GM06990 (cell line): Measurements from ENCODE around the gene CDCA3.

ENCODE experiments used
- DNase-seq: peaks from one replicate; pipeline ENCODE4 v3.0.0-alpha.2; 2011; ENCODE audit not compliant: insufficient read length; ENCODE audit errors: extremely low read depth
- H3K27me3 ChIP-seq: replicated peaks from 2 replicates; pipeline ENCODE4 v1.6.0; 2011; ENCODE audit warnings: low read length; ENCODE audit not compliant: control insufficient read depth, insufficient read depth
- H3K36me3 ChIP-seq: 2 replicates; pipeline ENCODE4 v1.5.1; 2011; ENCODE audit warnings: low read length; ENCODE audit not compliant: control insufficient read depth, insufficient read depth
- H3K4me3 ChIP-seq: replicated peaks from 2 replicates; pipeline ENCODE4 v1.5.1; 2011; ENCODE audit warnings: low read depth, mild to moderate bottlenecking, control low read depth, low read length
- TF ChIP-seq, protein P1 (sequence below): IDR thresholded peaks from 2 replicates; pipeline ENCODE4 v1.5.1; 2011; ENCODE audit warnings: low read length, control low read depth, mild to moderate bottlenecking, inconsistent platforms; ENCODE audit not compliant: insufficient read depth, poor library complexity, severe bottlenecking

The CDCA3 gene

GRCh38 chr12:6854036-6854435 lies 3.0 kb upstream of the CDCA3 start:
- Histone ChIP-seq H3K36me3 (peaks cover 28% of the 10 kb centered on the region), H3K4me3 (no peak overlapping the region), H3K27me3 (no peaks in the 10 kb centered on the region)
- TF ChIP-seq, protein P1, sequence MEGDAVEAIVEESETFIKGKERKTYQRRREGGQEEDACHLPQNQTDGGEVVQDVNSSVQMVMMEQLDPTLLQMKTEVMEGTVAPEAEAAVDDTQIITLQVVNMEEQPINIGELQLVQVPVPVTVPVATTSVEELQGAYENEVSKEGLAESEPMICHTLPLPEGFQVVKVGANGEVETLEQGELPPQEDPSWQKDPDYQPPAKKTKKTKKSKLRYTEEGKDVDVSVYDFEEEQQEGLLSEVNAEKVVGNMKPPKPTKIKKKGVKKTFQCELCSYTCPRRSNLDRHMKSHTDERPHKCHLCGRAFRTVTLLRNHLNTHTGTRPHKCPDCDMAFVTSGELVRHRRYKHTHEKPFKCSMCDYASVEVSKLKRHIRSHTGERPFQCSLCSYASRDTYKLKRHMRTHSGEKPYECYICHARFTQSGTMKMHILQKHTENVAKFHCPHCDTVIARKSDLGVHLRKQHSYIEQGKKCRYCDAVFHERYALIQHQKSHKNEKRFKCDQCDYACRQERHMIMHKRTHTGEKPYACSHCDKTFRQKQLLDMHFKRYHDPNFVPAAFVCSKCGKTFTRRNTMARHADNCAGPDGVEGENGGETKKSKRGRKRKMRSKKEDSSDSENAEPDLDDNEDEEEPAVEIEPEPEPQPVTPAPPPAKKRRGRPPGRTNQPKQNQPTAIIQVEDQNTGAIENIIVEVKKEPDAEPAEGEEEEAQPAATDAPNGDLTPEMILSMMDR, result no peak
- DNase-seq, result no peak

GRCh38 chr12:6853626-6854025 lies 2.5 kb upstream of the CDCA3 start:
- H3K36me3 ChIP-seq, result peaks cover 26% of the 10 kb centered on the region
- TF ChIP-seq, protein P1, result no peak
- H3K4me3 ChIP-seq, result peak overlapping the region; percentile 80; the same call in 1 of the 2 replicates
- DNase-seq, result no peak
- no peaks in the 10 kb centered on the region for H3K27me3 ChIP-seq

- peak; percentile 51 for DNase-seq
- peaks cover 23% of the 10 kb centered on the region for H3K36me3 ChIP-seq
- H3K27me3 ChIP-seq, result no peaks in the 10 kb centered on the region
- peak overlapping the region; percentile 80 for H3K4me3 ChIP-seq
- TF ChIP-seq, protein P1, result no peak
Measured at GRCh38 chr12:6852651-6853354, 1.7 kb upstream of the CDCA3 start.

DNA sequence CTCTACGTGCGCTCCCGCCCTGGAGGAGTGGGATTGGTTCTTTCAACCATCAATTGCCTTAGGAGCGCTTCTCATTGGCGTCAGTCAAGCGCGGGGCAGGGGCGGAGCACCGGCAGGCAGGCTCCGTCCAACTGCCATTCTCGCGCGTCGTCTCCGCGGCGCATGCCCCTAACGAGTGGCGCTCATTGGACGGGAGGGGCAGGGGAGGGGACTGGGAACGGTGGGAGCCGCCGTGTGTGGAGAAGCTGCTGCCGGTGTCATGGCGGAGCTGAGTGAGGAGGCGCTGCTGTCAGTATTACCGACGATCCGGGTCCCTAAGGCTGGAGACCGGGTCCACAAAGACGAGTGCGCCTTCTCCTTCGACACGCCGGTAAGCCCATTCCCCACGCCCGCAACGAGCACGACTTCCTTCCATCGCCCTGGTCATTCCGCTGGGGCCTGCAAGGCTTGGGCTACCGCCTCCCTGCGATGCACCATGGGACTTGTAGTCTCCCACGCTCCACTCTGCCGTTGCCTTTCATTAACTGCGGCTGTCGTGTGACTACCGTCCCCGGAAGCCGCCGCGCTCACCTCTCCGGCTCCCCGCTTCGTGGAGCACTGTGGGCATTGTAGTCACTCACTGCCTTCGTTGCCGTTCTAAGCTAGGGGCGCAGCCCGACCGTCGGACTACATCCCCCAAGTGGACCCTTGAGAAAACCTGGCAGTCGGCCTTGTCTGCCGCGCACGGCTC lies 1.0 kb upstream of the CDCA3 start, which contains the start of gene USP5:
Gene USP5, plus strand, starts transcription at position 230 of the 730 bp plus-strand sequence. Its CDS starts 30 bp downstream, at position 260.
- TF ChIP-seq, protein P1, result no peak
- no peaks in the 10 kb centered on the region for H3K27me3 ChIP-seq
- DNase-seq, result peak; percentile 100
- peaks cover 18% of the 10 kb centered on the region for H3K36me3 ChIP-seq
- peak within 1 kb of the TSS; percentile 95 for H3K4me3 ChIP-seq

DNA sequence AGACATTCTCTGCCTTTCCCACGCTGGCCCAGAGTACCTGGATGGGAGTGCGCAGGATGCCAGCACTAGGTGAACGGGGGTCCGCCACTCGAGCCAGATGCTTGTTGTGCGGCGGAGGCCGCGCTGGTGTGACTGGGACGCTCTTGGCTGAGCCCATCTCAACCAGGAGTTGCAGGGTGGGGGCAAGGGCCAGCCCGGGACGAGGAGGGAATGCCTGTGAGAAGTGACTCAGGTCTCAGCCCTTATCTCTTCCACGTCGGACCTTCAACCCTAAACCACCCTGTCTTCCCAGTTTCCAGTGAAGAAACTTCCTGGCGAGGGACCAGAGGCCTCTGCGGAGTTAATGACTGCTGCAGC lies 312 bp downstream of the CDCA3 start:
- no peak for DNase-seq
- peak overlapping the region; percentile 95 for H3K4me3 ChIP-seq
- peaks cover 12% of the 10 kb centered on the region for H3K36me3 ChIP-seq
- TF ChIP-seq, protein P1, result no peak
- no peaks in the 10 kb centered on the region for H3K27me3 ChIP-seq
